A549 treated with AZD9567 at 1 μM for 4 hours (cell line): Measurements from ENCODE around the gene SLC2A4RG. TPM values are rescaled to one million over a fixed set of nuclear protein-coding genes. Genes with fewer than 3 reads are reported as not detected.

ENCODE experiments used
- total RNA-seq: library from RNA; stranded (reverse); fragments of 200-300 nt; extraction: Qiagen RNA extraction; gene quantifications from 5 replicates; pipeline ENCODE4 v1.2.3, GENCODE V29; 2022; ENCODE audit not compliant: insufficient read depth

The SLC2A4RG gene, protein sequence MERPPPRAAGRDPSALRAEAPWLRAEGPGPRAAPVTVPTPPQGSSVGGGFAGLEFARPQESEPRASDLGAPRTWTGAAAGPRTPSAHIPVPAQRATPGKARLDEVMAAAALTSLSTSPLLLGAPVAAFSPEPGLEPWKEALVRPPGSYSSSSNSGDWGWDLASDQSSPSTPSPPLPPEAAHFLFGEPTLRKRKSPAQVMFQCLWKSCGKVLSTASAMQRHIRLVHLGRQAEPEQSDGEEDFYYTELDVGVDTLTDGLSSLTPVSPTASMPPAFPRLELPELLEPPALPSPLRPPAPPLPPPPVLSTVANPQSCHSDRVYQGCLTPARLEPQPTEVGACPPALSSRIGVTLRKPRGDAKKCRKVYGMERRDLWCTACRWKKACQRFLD
- total RNA-seq, result 60.1 to 101 TPM (median 93.3 TPM) in 5 replicates

GRCh38 chr20:63739130-63740069 lies at the start of gene SLC2A4RG:
SLC2A4RG (plus strand) TSS chr20:63739776; CDS start chr20:63739913, 137 bp downstream.

DNA sequence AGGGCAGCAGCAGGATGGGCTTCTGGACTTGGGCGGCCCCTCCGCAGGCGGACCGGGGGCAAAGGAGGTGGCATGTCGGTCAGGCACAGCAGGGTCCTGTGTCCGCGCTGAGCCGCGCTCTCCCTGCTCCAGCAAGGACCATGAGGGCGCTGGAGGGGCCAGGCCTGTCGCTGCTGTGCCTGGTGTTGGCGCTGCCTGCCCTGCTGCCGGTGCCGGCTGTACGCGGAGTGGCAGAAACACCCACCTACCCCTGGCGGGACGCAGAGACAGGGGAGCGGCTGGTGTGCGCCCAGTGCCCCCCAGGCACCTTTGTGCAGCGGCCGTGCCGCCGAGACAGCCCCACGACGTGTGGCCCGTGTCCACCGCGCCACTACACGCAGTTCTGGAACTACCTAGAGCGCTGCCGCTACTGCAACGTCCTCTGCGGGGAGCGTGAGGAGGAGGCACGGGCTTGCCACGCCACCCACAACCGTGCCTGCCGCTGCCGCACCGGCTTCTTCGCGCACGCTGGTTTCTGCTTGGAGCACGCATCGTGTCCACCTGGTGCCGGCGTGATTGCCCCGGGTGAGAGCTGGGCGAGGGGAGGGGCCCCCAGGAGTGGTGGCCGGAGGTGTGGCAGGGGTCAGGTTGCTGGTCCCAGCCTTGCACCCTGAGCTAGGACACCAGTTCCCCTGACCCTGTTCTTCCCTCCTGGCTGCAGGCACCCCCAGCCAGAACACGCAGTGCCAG lies 42.8 kb upstream of the SLC2A4RG start, which contains the start of gene TNFRSF6B:
TSS of gene TNFRSF6B (plus strand) at position 25 of the 729 bp plus-strand sequence. CDS start at position 141, 116 bp downstream.

DNA sequence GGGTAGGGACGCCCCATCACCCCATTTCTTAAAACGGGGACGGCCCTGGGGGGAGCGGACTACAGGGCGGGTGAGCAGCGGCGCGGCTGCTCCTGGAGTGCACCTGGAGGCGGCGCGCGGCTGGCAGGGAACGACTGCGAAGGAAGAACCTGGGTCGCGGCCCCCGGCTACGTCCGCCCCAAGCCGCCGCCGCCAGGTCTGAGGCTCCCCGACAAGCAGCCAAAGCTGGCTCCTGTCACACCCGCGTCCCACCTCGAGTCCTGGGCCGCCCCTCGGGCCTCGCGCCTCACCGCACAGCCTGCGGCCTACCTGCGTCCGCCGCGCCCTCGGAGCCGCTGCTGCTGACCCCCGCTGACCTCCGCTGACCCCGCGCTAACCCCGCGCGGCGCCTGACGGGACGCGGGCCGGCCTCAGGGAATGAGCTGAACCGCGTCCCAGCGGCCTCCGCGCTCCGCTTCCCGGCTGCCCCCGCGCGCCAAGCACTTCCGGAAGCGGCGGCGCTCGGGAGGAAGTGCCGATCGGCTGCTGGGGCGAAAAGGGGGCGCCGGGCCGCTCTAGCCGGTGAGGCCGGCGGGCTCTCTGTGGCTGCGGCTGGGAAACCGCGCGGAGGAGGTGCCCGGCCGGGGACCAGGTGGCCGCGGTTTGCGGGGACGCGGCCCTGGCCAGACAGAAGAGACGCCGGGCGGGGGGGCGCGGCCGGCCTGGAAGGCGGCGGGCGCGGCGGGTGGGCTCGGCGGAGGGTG lies 31.8 kb upstream of the SLC2A4RG start, which contains the start of the genes ARFRP1 and ZGPAT:
TSS of gene ARFRP1 (minus strand) at position 419 of the 743 bp plus-strand sequence. CDS start 885 bp downstream, outside the sequence.
TSS of gene ZGPAT (plus strand) at position 482 of the 743 bp plus-strand sequence. CDS start 542 bp downstream, outside the sequence.

DNA sequence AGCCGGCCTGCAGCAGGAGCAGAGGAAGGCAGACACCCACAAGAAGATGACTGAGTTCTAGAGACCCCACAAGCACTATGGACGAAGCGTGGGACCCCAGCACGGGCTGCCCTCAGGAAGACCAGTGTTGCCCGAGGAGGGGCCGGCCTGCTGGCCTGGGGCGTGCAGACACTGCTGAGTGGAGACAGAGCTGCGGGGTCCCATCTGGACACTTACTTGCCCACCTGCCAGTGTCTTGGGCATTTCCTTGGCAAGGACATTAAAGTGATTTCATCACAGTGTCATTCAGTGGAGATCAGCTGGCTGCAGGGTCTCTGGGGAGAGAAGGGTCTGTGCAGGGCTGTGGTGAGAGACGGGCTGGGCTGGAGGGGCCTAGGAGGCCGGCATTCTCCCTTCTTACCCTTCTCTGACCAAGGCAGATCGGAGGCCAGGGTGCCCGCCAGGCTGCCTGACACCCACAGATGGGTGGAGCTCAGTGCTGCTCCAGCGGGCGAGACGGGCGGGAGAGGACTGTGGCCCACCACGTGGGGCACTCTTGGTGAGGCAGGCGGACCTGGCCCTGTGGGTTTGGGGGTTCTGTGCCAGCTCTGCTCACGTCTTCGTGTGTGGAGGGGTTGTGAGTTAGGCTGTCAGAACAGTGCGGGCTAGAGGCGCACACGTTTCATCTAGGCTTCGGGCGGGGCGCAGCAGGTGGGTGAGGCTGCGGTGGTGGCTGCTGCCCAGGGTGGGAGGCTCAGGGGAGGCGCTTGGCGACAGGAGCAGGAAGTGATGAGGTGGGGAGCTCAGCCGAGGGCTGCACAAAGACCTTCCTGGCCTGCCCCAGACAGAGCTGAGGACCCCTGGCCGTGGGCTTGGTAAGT lies 3.5 kb upstream of the SLC2A4RG start, which contains the start of gene LIME1:
TSS of gene LIME1 (plus strand) at position 806 of the 860 bp plus-strand sequence. CDS start 886 bp downstream, outside the sequence.

Other genes with a start within 250 kb of the SLC2A4RG start
- gene EEF1A2, start 240.7 kb upstream of the SLC2A4RG start, total RNA-seq, result 120 to 184 TPM (median 152 TPM) in 5 replicates
- gene PPDPF, start 219.0 kb upstream of the SLC2A4RG start, total RNA-seq, result 265 to 354 TPM (median 319 TPM) in 5 replicates
- 2.7 to 4.8 TPM (median 3.2 TPM) in 5 replicates for gene PTK6, start 202.4 kb upstream of the SLC2A4RG start, total RNA-seq
- 0.10 to 0.15 TPM (median 0.10 TPM) in 4 of 5 replicates, not detected in the other for gene SRMS, start 192.0 kb upstream of the SLC2A4RG start, total RNA-seq
- gene FNDC11, start 185.6 kb upstream of the SLC2A4RG start, total RNA-seq, result 0.09 to 0.27 TPM (median 0.26 TPM) in 4 of 5 replicates, not detected in the other
- gene HELZ2, start 165.5 kb upstream of the SLC2A4RG start, total RNA-seq, result 16.7 to 27.1 TPM (median 23.0 TPM) in 5 replicates
- gene GMEB2, start 112.7 kb upstream of the SLC2A4RG start, total RNA-seq, result 9.9 to 10.4 TPM (median 10.2 TPM) in 5 replicates
- 7.1 to 11.6 TPM (median 9.6 TPM) in 5 replicates for gene STMN3, start 86.4 kb upstream of the SLC2A4RG start, total RNA-seq
- 5.3 to 10.2 TPM (median 8.0 TPM) in 5 replicates for gene RTEL1, start 81.5 kb upstream of the SLC2A4RG start, total RNA-seq
- 0.94 to 1.3 TPM (median 0.98 TPM) in 4 of 5 replicates, not detected in the other for gene TNFRSF6B, start 43.1 kb upstream of the SLC2A4RG start, total RNA-seq
- 19.5 to 40.9 TPM (median 38.8 TPM) in 5 replicates for gene ARFRP1, start 31.8 kb upstream of the SLC2A4RG start, total RNA-seq
- 26.8 to 30.4 TPM (median 28.6 TPM) in 5 replicates for gene ZGPAT, start 31.7 kb upstream of the SLC2A4RG start, total RNA-seq
- gene LIME1, start 3.1 kb upstream of the SLC2A4RG start, total RNA-seq, result 1.8 to 11.6 TPM (median 10.8 TPM) in 5 replicates
- 0.58 to 1.1 TPM (median 0.80 TPM) in 4 of 5 replicates, not detected in the other for gene ZBTB46, start 91.5 kb downstream of the SLC2A4RG start, total RNA-seq
- gene ABHD16B, start 121.7 kb downstream of the SLC2A4RG start, total RNA-seq, result 0.07 TPM in 1 of 5 replicates, not detected in the others
- 133 to 157 TPM (median 139 TPM) in 5 replicates for gene TPD52L2, start 125.5 kb downstream of the SLC2A4RG start, total RNA-seq
- gene DNAJC5, start 155.3 kb downstream of the SLC2A4RG start, total RNA-seq, result 29.7 to 33.2 TPM (median 30.4 TPM) in 5 replicates
- gene UCKL1, start 216.6 kb downstream of the SLC2A4RG start, total RNA-seq, result 19.1 to 39.7 TPM (median 35.5 TPM) in 5 replicates
- gene ZNF512B, start 230.2 kb downstream of the SLC2A4RG start, total RNA-seq, result 8.7 to 13.9 TPM (median 12.9 TPM) in 5 replicates
- gene SAMD10, start 239.9 kb downstream of the SLC2A4RG start, total RNA-seq, result 0.03 TPM in 1 of 5 replicates, not detected in the others
- 54.2 to 57.0 TPM (median 55.7 TPM) in 5 replicates for gene PRPF6, start 241.4 kb downstream of the SLC2A4RG start, total RNA-seq